ENCODE data around the gene PPRC1.

The PPRC1 gene

GRCh38 chr10:102132563-102133372 lies at the start of gene PPRC1:
PPRC1 (plus strand) TSS chr10:102133040; CDS start chr10:102133069, 29 bp downstream.
- peak; percentile 96 for DNase-seq

DNA sequence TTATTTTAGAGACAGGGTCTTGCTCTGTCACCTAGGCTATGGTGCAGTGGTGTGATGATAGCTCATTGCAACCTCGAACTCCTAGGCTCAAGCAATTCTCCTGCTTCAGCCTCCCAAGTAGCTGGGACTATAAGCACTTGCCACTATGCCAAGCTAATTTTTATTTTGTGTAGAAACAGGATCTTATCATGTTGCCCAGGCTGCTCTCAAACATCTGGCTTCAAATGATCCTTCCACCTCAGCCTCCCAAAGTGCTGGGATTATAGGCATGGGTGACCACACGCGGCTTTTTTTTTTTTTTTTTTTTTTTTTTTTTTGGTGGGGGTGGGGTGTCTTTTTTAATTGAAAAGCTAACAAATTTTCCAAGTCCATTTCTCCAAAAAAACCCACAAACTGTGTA lies 49.3 kb upstream of the PPRC1 start:
- no peak for DNase-seq

GRCh38 chr10:102085336-102085735 lies 47.5 kb upstream of the PPRC1 start:
- no peak for DNase-seq

GRCh38 chr10:102086196-102086595 lies 46.6 kb upstream of the PPRC1 start:
- no peak for DNase-seq

DNA sequence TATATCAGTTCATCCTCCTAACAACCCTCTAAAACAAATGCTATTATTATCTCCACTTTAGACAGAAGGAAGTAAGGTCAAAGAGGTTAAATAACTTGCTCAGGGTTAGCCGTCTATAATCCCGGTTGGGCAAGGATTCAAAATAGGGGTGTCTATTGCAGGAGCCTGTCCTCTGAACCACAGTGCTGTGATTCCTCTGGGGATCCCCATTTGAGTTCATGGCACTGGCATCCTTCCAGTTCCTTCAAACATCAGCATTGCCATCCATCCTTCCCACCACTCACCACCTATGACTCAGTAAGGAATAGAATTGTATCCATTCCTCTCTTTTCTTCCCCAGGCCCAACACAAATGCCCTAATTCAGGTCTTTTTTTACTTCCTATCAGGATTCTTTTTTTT lies 42.1 kb upstream of the PPRC1 start:
- no peak for DNase-seq

- DNase-seq, result no peak
These were observed 36.4 kb upstream of the PPRC1 start for GRCh38 chr10:102096449-102096848.

GRCh38 chr10:102101152-102101551 lies 31.7 kb upstream of the PPRC1 start:
- DNase-seq, result peak; percentile 3

DNA sequence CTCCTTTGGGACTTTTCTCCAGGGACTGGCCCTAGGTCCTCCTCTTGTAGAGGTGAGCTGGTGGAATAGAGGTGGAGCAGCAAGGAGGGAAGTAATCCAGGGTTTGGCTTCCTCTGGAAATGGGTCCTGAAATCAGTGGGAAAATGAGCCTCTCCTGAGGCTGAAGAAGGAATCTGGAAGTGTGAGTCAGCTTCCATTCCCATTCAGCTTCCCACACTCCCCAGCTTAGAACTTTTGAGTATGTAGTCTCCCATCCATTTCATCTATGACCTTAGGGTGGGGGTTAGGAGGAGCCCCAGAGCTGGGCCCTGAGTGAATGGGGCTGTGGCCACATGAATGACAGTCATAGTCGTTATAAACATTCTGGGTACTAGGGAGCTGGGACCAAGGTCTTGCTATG lies 30.4 kb upstream of the PPRC1 start:
- no peak for DNase-seq

- DNase-seq, result no peak
These were observed 25.8 kb upstream of the PPRC1 start for GRCh38 chr10:102106998-102107397.

DNA sequence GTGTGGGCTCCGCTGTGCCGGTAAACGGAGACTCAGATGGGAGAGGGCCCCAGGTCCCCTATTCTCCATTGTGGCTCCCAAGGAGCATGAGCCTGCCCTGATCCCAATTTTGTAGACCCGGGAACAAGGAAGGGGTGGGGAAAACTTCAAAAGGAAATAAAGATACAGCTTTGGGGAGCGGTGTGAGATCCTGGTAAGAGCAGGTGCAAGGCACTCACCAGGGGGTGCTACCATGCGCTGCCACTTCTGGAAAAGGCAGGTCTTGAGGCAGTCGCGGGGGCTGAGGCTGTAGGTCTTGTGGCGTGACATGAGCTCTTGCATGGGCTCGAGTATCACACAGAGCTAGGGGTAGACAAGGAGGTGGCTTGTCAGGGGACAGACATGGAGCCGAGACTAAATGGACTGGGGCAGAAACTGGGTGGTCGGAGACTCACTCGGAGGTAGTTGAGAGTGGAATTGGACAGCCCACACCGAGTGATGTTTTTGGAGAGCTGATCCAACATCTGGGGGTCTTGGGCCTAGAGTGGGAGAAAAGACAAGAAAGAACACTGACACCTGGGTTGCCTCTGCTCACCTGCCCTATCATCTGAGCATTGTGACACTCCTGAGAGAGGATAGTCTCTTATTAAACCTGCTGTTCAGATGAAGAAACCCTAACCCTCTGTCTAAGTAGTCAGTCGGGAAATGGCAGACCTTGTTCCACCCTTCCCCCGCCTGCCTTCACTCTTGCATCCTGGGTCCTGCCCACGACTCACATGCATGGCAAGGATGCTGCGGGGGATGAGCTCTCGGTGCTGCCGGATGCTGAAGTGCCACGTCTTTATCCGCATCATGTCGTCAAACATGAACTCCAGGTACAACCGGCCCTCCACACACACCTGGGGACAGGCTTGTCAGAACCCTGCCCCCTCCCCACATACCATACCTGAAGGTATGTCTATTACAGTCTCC lies 23.4 kb upstream of the PPRC1 start:
- no peak for DNase-seq

DNA sequence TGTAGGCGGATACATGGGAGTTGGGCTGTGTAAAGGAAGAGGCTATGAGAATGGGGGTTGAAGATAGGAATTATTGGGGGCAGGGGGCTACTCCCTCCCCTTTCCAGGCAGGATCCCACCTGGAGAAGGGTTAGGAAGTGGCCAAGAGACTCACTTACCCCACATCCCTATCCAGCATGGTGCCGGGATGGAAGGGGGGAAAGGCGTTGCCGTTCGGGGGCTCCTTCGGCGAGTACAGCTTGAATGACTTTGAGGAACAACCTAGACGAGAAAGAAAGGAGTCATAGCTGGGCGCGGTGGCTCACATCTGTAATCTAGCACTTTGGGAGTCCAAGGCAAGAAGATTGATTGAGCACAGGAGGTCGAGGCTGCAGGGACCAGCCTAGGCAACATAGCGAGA lies 21.6 kb upstream of the PPRC1 start:
- DNase-seq, result no peak

- no peak for DNase-seq
These were observed 20.5 kb upstream of the PPRC1 start for GRCh38 chr10:102112210-102112817.

DNA sequence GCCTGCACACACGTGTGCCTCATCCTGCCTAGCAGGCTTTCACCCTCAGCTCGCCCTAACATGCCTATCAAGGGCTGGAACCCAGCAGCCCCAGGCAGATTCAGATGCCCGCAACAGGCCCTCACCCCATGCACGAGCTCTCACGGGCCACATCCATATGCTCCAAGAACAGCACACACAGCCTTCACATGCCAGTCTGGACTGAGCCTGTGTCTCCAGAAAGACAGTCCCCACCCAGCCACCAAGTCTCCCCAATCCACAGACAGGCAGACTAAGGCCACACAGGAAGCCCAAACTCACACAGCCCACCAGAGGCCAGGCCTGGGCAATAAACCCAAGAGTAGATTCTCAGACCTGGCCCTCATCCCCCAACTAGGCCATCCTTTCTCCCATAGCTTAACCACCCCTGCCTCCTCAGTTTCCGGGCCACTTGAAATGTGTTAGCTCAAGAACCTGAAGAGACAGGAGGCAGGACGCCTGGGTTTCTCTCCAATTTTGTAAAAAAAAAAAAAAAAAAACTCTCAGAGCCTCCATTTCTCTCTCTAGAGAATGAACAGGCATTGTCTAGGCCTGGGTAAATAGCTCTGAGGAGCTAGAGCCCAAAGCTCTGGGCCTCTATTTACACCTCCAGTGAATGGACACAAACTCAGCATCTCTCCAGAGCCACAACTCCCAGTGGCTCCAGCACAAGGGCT lies 19.4 kb upstream of the PPRC1 start:
- DNase-seq, result no peak

- peak; percentile 54 for DNase-seq
These were observed 18.6 kb upstream of the PPRC1 start for GRCh38 chr10:102113956-102114857.

GRCh38 chr10:102114861-102115618 lies 17.8 kb upstream of the PPRC1 start:
- peak; percentile 92 for DNase-seq

GRCh38 chr10:102115775-102116174 lies 17.1 kb upstream of the PPRC1 start:
- peak; percentile 18 for DNase-seq

DNA sequence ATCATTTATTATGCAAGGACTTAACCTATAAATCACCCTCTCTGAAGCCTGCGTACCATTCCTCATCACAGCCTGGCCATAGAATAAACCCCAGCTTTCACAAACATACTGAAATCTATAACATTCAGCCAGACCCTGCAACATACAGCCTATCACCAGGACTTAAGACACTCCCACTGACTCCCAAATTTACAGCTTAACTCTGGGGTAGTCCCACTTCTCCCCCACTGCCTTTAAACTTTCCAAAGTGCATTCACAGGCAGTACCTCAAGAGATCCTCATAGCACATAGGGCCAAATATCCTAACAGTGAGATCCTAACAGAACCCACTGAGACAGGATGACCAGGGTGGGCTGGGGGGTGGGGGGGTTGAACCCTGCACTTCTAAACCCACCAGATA lies 16.2 kb upstream of the PPRC1 start:
- no peak for DNase-seq

DNA sequence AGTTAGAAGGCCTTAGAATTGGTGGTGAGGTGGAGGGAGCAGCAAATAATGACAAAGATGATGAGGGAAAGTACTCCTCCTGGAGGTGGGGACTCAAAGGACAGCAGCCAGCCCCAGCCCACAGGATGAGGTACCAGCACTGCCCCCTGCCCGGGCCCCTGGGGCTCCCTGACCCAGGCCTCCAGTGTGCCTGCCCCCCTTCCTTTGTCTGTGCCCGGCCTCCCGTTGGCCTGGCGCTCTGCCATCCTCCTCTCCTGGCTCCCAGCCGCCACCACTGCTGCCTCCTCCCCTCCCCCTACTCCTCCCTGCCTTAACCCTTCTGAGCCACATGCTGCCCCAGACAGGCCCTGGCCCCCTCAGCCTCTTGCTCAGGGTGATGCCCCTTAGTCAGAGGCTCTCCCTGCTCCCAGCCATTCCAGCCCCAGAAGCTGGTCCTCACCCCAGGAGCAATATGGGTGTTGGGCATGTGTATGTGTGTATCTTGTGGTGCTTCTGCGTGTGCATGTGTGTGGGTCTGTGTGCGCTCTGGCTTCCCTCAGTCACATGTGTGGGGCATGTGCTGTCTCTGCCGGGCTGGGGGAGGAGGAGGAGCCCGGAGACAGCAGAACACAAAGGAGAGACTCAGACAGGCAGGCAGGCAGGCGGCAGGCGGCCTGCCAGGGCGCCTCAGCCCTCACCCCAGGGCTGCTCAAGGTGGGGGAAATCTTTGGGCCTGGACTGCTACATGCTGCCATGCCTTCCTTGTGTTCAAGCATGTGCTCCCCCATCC lies 15.3 kb upstream of the PPRC1 start:
- DNase-seq, result peak; percentile 94

- peak; percentile 78 for DNase-seq
These were observed 14.0 kb upstream of the PPRC1 start for GRCh38 chr10:102118867-102119266.
